Caco-2 (cell line): ENCODE measurements around the gene ACRBP. TPM values are rescaled to one million over a fixed set of nuclear protein-coding genes. Genes with fewer than 3 reads are reported as not detected.

ENCODE experiments used
- BruUV-seq: library from RNA; stranded (reverse); fragments of 400-500 nt; replicated peaks from 2 replicates; lab custom pipeline; 2021; lab: Mats Ljungman, UMichigan
- CTCF ChIA-PET: fragments of 300-600 bp; sonication (Branson Sonifier 250); formaldehyde crosslinking; loops from one replicate; lab custom pipeline; 2022; ENCODE audit warnings: antibody characterized with exemption; lab: Charles Lee
- POLR2A ChIA-PET: fragments of 300-600 bp; sonication (Branson Sonifier 250); formaldehyde crosslinking; loops from one replicate; lab custom pipeline; 2022; ENCODE audit warnings: antibody characterized with exemption; lab: Charles Lee
- DNase-seq, 2 experiments: peaks; one replicate each; pipeline versions ENCODE4 v3.0.0 to v3.0.0-alpha.2; 2020 to 2022
- H3K27me3 ChIP-seq: replicated peaks from 2 replicates; pipeline ENCODE4 v1.6.0; 2011; ENCODE audit warnings: low read length; ENCODE audit not compliant: control insufficient read depth, insufficient read depth
- H3K36me3 ChIP-seq: 2 replicates; pipeline ENCODE4 v1.5.1; 2011; ENCODE audit warnings: low read length; ENCODE audit not compliant: control insufficient read depth, insufficient read depth
- H3K4me1 ChIP-seq: fragments of 250-450 bp; sonication (Bioruptor Pico); 2 replicates; pipeline ENCODE4 v1.5.1; 2020; ENCODE audit warnings: mild to moderate bottlenecking
- H3K4me3 ChIP-seq: 2 replicates; pipeline ENCODE4 v1.5.1; 2011; ENCODE audit warnings: low read depth, mild to moderate bottlenecking, control low read depth, low read length
- H3K9me3 ChIP-seq: fragments of 250-450 bp; sonication (Bioruptor Pico); 2 replicates; pipeline ENCODE4 v1.5.1; 2020; ENCODE audit warnings: mild to moderate bottlenecking, moderate library complexity
- H3K27ac Mint-ChIP-seq: one replicate; pipeline ENCODE4 v1.8.0; 2022; ENCODE audit warnings: mixed read lengths; ENCODE audit not compliant: unreplicated experiment
- H3K27me3 Mint-ChIP-seq: one replicate; pipeline ENCODE4 v1.8.0; 2022; ENCODE audit warnings: mixed read lengths; ENCODE audit not compliant: insufficient read depth, unreplicated experiment
- H3K36me3 Mint-ChIP-seq: one replicate; pipeline ENCODE4 v1.8.0; 2022; ENCODE audit warnings: mild to moderate bottlenecking, mixed read lengths; ENCODE audit not compliant: insufficient read depth, unreplicated experiment
- H3K4me1 Mint-ChIP-seq: one replicate; pipeline ENCODE4 v1.8.0; 2022; ENCODE audit warnings: low read depth, mixed read lengths; ENCODE audit not compliant: unreplicated experiment
- H3K4me3 Mint-ChIP-seq: one replicate; pipeline ENCODE4 v1.8.0; 2022; ENCODE audit warnings: mild to moderate bottlenecking, moderate library complexity, mixed read lengths; ENCODE audit not compliant: unreplicated experiment
- H3K9me3 Mint-ChIP-seq: one replicate; pipeline ENCODE4 v1.8.0; 2022; ENCODE audit warnings: mixed read lengths; ENCODE audit not compliant: unreplicated experiment
- intact Hi-C: fragments of 100-400 bp; cut with micrococcal nuclease; formaldehyde crosslinking; loops from one replicate; pipeline ENCODE4 v1.10.0; 2022; ENCODE audit not compliant: unreplicated experiment
- total RNA-seq: library from RNA; stranded (reverse); gene quantifications from 2 replicates; pipeline ENCODE4 v1.2.3, GENCODE V29; 2022
- TF ChIP-seq, protein P1 (sequence below), 2 experiments: fragments of 200-600 bp in 1 of 2; IDR thresholded peaks; 1 replicate in 1 of 2; 2 replicates in 1 of 2; pipeline versions ENCODE4 v1.5.1 to v1.8.0; 2011 to 2022; ENCODE audit warnings: antibody characterized with exemption in 1 of 2, control low read depth in 1 of 2, inconsistent platforms in 1 of 2, low read depth in 1 of 2, low read length in 1 of 2, mild to moderate bottlenecking in 1 of 2, moderate library complexity in 1 of 2; ENCODE audit not compliant: insufficient read depth in 1 of 2, severe bottlenecking in 1 of 2, unreplicated experiment in 1 of 2

ACRBP gene
- total RNA-seq, 1 experiment from 2014 or later, result 0.73 TPM

- H3K36me3 ChIP-seq, result no peaks in the 10 kb centered on the region
- Mint-ChIP-seq H3K27me3 (no peaks in the 10 kb centered on the region), H3K9me3 (no peaks in the 10 kb centered on the region), H3K4me3 (no peak overlapping the region), H3K4me1 (peaks cover 12% of the 10 kb centered on the region), H3K27ac (no peak overlapping the region), H3K36me3 (no peaks in the 10 kb centered on the region)
- ChIA-PET POLR2A (interaction anchor here (1.2 kb wide), 1 partner anchor 53 kb away, joined by 3 read pairs; no protein-coding TSS in a partner anchor), CTCF (interaction anchor here (1.0 kb wide), 1 partner anchor 54 kb away, joined by 3 read pairs; the partner anchor contains the start of gene ZNF384)
- intact Hi-C loops, result no loop called here
- no peak for DNase-seq
- TF ChIP-seq, protein P1, sequence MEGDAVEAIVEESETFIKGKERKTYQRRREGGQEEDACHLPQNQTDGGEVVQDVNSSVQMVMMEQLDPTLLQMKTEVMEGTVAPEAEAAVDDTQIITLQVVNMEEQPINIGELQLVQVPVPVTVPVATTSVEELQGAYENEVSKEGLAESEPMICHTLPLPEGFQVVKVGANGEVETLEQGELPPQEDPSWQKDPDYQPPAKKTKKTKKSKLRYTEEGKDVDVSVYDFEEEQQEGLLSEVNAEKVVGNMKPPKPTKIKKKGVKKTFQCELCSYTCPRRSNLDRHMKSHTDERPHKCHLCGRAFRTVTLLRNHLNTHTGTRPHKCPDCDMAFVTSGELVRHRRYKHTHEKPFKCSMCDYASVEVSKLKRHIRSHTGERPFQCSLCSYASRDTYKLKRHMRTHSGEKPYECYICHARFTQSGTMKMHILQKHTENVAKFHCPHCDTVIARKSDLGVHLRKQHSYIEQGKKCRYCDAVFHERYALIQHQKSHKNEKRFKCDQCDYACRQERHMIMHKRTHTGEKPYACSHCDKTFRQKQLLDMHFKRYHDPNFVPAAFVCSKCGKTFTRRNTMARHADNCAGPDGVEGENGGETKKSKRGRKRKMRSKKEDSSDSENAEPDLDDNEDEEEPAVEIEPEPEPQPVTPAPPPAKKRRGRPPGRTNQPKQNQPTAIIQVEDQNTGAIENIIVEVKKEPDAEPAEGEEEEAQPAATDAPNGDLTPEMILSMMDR (IDR thresholded peaks at IDR 0.05; ENCODE audit: insufficient read depth in 1 of 2, low read depth in 1 of 2, low read length in 1 of 2, severe bottlenecking in 1 of 2, unreplicated experiment in 1 of 2), result no peak
- no peak overlapping the region for H3K4me3 ChIP-seq
- no peaks in the 10 kb centered on the region for H3K27me3 ChIP-seq
- no TSS peak for BruUV-seq
- peaks cover 10% of the 10 kb centered on the region for H3K4me1 ChIP-seq
- H3K9me3 ChIP-seq, result no peaks in the 10 kb centered on the region
Measured at GRCh38 chr12:6635375-6635855, 11.8 kb downstream of the ACRBP start.

DNA sequence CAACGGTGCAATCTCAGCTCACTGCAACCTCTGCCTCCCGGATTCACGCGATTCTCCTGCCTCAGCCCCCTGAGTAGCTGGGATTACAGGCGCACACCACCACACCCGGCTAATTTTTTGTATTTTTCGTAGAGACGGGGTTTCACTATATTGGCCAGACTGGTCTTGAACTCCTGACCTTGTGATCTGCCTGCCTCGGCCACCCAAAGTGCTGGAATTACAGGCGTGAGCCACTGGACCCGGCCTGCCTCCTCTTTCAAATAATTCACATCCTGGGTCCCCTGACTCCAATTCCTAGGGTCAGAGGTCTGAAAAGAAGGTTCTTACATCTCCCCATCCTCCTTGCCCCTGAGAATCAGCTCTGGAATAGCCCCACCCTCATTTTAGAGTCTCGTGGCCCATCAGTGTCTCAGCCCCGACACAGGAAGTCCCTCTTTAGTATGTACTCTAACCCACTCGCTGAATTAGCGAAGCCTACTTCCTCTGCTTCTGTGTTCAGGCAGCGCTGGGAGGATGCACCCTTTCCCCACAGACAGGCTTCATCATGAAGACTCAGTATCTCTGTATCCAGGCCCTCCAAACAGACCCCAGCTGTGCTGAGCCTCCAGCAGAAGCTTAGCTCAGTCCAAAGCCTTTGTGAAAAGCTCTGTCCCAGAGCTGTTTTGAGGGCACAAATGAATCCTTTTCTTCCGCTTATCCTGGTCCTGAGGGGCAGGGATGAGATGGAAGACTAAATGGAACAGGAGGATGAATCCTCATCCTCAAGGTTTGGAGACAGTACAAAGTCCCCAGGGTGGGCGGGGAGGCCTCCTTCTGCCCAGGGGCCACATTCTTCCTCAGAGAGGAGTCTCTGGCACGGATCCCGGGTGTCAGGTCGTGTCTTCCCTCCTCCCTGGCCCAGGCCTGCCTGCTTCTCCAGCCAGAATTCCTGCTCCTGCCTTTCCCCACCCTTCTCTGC, 14.9 kb downstream of the ACRBP start:
- Histone ChIP-seq H3K9me3 (no peaks in the 10 kb centered on the region), H3K4me3 (no peak overlapping the region), H3K4me1 (peaks cover 10% of the 10 kb centered on the region), H3K36me3 (no peaks in the 10 kb centered on the region), H3K27me3 (no peaks in the 10 kb centered on the region)
- ChIA-PET POLR2A (interaction anchor here (0.6 kb wide), 1 partner anchor 26 kb away, joined by 3 read pairs; no protein-coding TSS in a partner anchor), CTCF (no interaction called here)
- Mint-ChIP-seq H3K4me1 (peaks cover 12% of the 10 kb centered on the region), H3K36me3 (no peaks in the 10 kb centered on the region), H3K27me3 (peaks cover 2% of the 10 kb centered on the region), H3K4me3 (no peak overlapping the region), H3K27ac (no peak overlapping the region), H3K9me3 (no peaks in the 10 kb centered on the region)
- no peak for DNase-seq
- TF ChIP-seq, protein P1 (IDR thresholded peaks at IDR 0.05; ENCODE audit: insufficient read depth in 1 of 2, low read depth in 1 of 2, low read length in 1 of 2, severe bottlenecking in 1 of 2, unreplicated experiment in 1 of 2), result no peak
- intact Hi-C loops, result loop anchor here (2.0 kb wide), 1 partner anchor 14 kb away; the partner anchor contains the start of gene ACRBP
- BruUV-seq, result no TSS peak

DNA sequence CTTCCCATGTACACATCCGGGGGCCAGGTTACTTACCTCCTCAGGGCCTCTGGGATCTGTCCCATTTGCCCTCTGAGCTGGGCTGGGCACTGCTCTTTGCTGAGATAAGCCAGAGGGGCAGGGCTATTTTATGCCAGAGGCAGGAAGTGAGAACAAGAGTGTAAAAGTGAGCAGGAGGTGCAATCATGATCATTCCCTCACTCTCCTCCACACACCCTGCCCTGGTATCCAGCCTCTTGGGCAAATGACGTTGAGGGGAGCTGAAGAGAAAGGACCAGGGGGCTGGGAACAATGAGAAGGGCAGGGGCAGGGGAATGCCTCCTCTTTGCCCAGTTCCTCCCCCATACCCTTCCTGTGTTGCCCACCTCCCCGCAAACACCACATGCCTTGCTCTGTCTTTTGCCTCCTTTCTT, 15.7 kb downstream of the ACRBP start:
- H3K9me3 ChIP-seq, result no peaks in the 10 kb centered on the region
- H3K4me1 ChIP-seq, result peaks cover 10% of the 10 kb centered on the region
- no peak overlapping the region for H3K4me3 ChIP-seq
- BruUV-seq, result no TSS peak
- H3K36me3 Mint-ChIP-seq, result no peaks in the 10 kb centered on the region
- POLR2A ChIA-PET, result no interaction called here
- no peaks in the 10 kb centered on the region for H3K9me3 Mint-ChIP-seq
- H3K36me3 ChIP-seq, result no peaks in the 10 kb centered on the region
- H3K27me3 ChIP-seq, result no peaks in the 10 kb centered on the region
- H3K27ac Mint-ChIP-seq, result no peak overlapping the region
- H3K27me3 Mint-ChIP-seq, result peaks cover 2% of the 10 kb centered on the region
- peaks cover 12% of the 10 kb centered on the region for H3K4me1 Mint-ChIP-seq
- no peak overlapping the region for H3K4me3 Mint-ChIP-seq
- intact Hi-C loops, result no loop called here
- CTCF ChIA-PET, result no interaction called here
- TF ChIP-seq, protein P1 (IDR thresholded peaks at IDR 0.05; ENCODE audit: insufficient read depth in 1 of 2, low read depth in 1 of 2, low read length in 1 of 2, severe bottlenecking in 1 of 2, unreplicated experiment in 1 of 2), result no peak
- no peak for DNase-seq
